Smooth muscle cell (in vitro differentiated cells): ENCODE measurements around the gene RDH5. TPM values are rescaled to one million over a fixed set of nuclear protein-coding genes. Genes with fewer than 3 reads are reported as not detected.

Source experiments
- DNase-seq: peaks from one replicate; lab custom pipeline; 2025; ENCODE audit not compliant: unreplicated experiment; lab: John Stamatoyannopoulos, UW
- H2AFZ ChIP-seq: fragments of 200-600 bp; sonication (generic); 2 replicates; pipeline ENCODE4 v1.6.0; 2016; ENCODE audit warnings: antibody characterized with exemption, low read depth, mild to moderate bottlenecking
- H3F3A ChIP-seq: fragments of 200-600 bp; sonication (generic); 2 replicates; pipeline ENCODE4 v1.6.0; 2017; ENCODE audit warnings: antibody characterized with exemption, low read depth
- H3K27ac ChIP-seq: fragments of 200-600 bp; sonication (generic); 2 replicates; pipeline ENCODE4 v1.5.1; 2016; ENCODE audit warnings: low read depth, mild to moderate bottlenecking
- H3K27me3 ChIP-seq: fragments of 200-600 bp; sonication (generic); 2 replicates; pipeline ENCODE4 v1.6.1; 2016; ENCODE audit warnings: low read depth, mild to moderate bottlenecking
- H3K36me3 ChIP-seq: fragments of 200-600 bp; sonication (generic); 2 replicates; pipeline ENCODE4 v1.5.1; 2016; ENCODE audit warnings: low read depth
- H3K4me1 ChIP-seq: fragments of 200-600 bp; sonication (generic); 2 replicates; pipeline ENCODE4 v1.5.1; 2016; ENCODE audit warnings: low read depth
- H3K4me2 ChIP-seq: fragments of 200-600 bp; sonication (generic); 2 replicates; pipeline ENCODE4 v1.6.0; 2016; ENCODE audit warnings: mild to moderate bottlenecking
- H3K4me3 ChIP-seq: fragments of 200-600 bp; sonication (generic); 2 replicates; pipeline ENCODE4 v1.5.1; 2016; ENCODE audit warnings: mild to moderate bottlenecking
- H3K79me2 ChIP-seq: fragments of 200-600 bp; sonication (generic); 2 replicates; pipeline ENCODE4 v1.6.0; 2016; ENCODE audit warnings: low read depth, mild to moderate bottlenecking
- H3K9ac ChIP-seq: fragments of 200-600 bp; sonication (generic); 2 replicates; pipeline ENCODE4 v1.6.0; 2016; ENCODE audit warnings: low read depth
- H3K9me3 ChIP-seq: fragments of 200-600 bp; sonication (generic); replicated peaks from 2 replicates; pipeline ENCODE4 v1.5.1; 2016; ENCODE audit warnings: low read depth
- H4K20me1 ChIP-seq: fragments of 200-600 bp; sonication (generic); 2 replicates; pipeline ENCODE4 v1.6.0; 2016; ENCODE audit warnings: low read depth
- WGBS: methylation state at CpG from one replicate; pipeline ENCODE4 v1.1.7; 2016; ENCODE audit warnings: low lambda C conversion rate; 5-methylcytosine and 5-hydroxymethylcytosine counted together
- polyA plus RNA-seq: library from polyadenylated mRNA; unstranded; fragments of >200 nt; fragmentation: Nextera tagmentation; extraction: Ambion mirVana; gene quantifications from 2 replicates; pipeline ENCODE4 v1.2.1, GENCODE V29; 2016
- total RNA-seq: library from RNA; depleted of rRNA; stranded (reverse); fragments of >200 nt; gene quantifications from 2 replicates; pipeline ENCODE4 v1.2.3, GENCODE V29; 2014
- TF ChIP-seq, protein P1 (sequence below): fragments of 200-600 bp; sonication (generic); IDR thresholded peaks from 2 replicates; pipeline ENCODE4 v1.5.1; 2017; ENCODE audit warnings: borderline replicate concordance, mild to moderate bottlenecking, antibody characterized with exemption; ENCODE audit not compliant: insufficient read depth, poor library complexity, severe bottlenecking

RDH5 gene
- total and polyA plus RNA-seq, 2 experiments from 2014 or later = 3.7 TPM; not detected in 1

GRCh38 chr12:55694651-55695050 lies 25.5 kb upstream of the RDH5 start:
- Histone ChIP-seq H3K9ac (no peak overlapping the region), H3K4me1 (no peaks in the 10 kb centered on the region), H3K79me2 (no peaks in the 10 kb centered on the region), H3K36me3 (no peaks in the 10 kb centered on the region), H3K4me2 (no peak overlapping the region), H3F3A (no peaks in the 10 kb centered on the region), H2AFZ (no peak overlapping the region), H4K20me1 (no peaks in the 10 kb centered on the region), H3K27me3 (no peaks in the 10 kb centered on the region), H3K9me3 (no peaks in the 10 kb centered on the region), H3K27ac (no peak overlapping the region), H3K4me3 (no peak overlapping the region)
- TF ChIP-seq, protein P1, sequence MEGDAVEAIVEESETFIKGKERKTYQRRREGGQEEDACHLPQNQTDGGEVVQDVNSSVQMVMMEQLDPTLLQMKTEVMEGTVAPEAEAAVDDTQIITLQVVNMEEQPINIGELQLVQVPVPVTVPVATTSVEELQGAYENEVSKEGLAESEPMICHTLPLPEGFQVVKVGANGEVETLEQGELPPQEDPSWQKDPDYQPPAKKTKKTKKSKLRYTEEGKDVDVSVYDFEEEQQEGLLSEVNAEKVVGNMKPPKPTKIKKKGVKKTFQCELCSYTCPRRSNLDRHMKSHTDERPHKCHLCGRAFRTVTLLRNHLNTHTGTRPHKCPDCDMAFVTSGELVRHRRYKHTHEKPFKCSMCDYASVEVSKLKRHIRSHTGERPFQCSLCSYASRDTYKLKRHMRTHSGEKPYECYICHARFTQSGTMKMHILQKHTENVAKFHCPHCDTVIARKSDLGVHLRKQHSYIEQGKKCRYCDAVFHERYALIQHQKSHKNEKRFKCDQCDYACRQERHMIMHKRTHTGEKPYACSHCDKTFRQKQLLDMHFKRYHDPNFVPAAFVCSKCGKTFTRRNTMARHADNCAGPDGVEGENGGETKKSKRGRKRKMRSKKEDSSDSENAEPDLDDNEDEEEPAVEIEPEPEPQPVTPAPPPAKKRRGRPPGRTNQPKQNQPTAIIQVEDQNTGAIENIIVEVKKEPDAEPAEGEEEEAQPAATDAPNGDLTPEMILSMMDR = no peak
- no peak for DNase-seq
- WGBS = 93% methylated on average over 3 of the region's 4 CpGs

DNA sequence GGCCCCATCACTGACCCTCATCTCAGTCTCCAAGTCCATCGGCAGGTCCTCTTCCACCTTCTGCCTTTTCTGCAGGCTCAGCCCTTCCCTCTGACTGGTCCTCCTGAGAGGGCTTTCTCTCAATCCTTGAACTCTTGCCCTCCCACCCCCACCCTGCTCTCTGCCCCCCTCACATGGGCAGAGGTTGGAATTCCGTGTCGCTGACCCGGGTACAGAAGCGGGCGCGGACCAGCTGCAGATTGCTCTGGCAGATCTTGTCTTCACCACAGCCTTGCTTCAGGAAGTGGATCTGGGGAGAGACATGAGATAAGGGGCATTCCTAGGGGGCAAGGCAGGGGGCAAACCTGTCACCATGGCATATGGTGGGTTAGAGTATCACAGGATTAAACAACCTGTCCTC lies 24.8 kb upstream of the RDH5 start:
- Histone ChIP-seq H3K27me3 (no peaks in the 10 kb centered on the region), H3K9me3 (no peaks in the 10 kb centered on the region), H3K4me1 (no peaks in the 10 kb centered on the region), H3K4me3 (no peak overlapping the region), H3F3A (no peaks in the 10 kb centered on the region), H3K4me2 (no peak overlapping the region), H3K27ac (no peak overlapping the region), H3K36me3 (no peaks in the 10 kb centered on the region), H3K79me2 (no peaks in the 10 kb centered on the region), H4K20me1 (no peaks in the 10 kb centered on the region), H3K9ac (no peak overlapping the region), H2AFZ (no peak overlapping the region)
- DNase-seq = no peak
- TF ChIP-seq, protein P1 = no peak
- WGBS = 97% methylated on average over 7 of the region's 7 CpGs

- DNase-seq = no peak
- no peaks in the 10 kb centered on the region for H4K20me1 ChIP-seq
- H3F3A ChIP-seq = no peaks in the 10 kb centered on the region
- no peak overlapping the region for H3K4me2 ChIP-seq
- H3K27me3 ChIP-seq = no peaks in the 10 kb centered on the region
- no peak overlapping the region for H3K9ac ChIP-seq
- no peaks in the 10 kb centered on the region for H3K79me2 ChIP-seq
- H3K27ac ChIP-seq = no peak overlapping the region
- WGBS = 95% methylated on average over 6 of the region's 6 CpGs
- no peaks in the 10 kb centered on the region for H3K4me1 ChIP-seq
- H2AFZ ChIP-seq = no peak overlapping the region
- TF ChIP-seq, protein P1 = no peak
- no peaks in the 10 kb centered on the region for H3K9me3 ChIP-seq
- no peaks in the 10 kb centered on the region for H3K36me3 ChIP-seq
- no peak overlapping the region for H3K4me3 ChIP-seq
Measured at GRCh38 chr12:55696141-55696540, 24.1 kb upstream of the RDH5 start.

DNA sequence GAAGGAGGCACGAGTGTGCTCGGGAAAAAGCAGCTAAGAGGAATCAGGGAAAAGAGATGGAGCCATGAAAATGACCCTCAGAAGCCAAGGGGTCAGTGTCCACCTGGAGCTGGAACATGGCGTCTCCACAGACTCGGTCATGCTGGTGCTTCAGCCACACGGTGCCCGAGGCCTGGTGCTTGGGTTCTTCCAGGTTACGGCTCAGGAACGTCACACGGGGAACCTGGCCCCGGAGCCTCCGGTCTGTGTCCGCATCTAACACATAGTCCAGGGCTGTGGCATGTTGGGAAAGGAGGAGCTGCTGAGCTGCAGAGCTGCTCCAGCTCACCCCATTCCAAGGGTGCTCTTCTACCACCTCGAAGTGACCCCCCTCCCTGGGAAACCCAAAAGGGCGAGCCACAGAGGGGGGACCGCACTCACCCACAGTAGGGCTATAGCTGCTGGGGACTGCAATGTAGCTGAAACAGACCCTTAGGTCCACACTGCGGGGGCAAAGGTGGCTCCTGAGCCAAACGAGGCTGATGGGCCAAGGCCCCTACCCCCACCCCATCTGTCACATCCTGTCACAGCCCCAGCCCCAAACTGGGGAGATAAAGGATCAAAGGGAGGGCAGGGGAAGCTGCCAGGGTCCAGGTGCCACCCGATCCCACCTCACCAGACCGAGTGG lies 23.3 kb upstream of the RDH5 start:
- no peaks in the 10 kb centered on the region for H3K27me3 ChIP-seq
- no peaks in the 10 kb centered on the region for H3K36me3 ChIP-seq
- TF ChIP-seq, protein P1 = no peak
- 93% methylated on average over 19 of the region's 19 CpGs for WGBS
- H3K27ac ChIP-seq = no peak overlapping the region
- H3K4me2 ChIP-seq = no peak overlapping the region
- no peaks in the 10 kb centered on the region for H3F3A ChIP-seq
- H2AFZ ChIP-seq = no peak overlapping the region
- no peak overlapping the region for H3K4me3 ChIP-seq
- no peaks in the 10 kb centered on the region for H3K79me2 ChIP-seq
- H3K4me1 ChIP-seq = no peaks in the 10 kb centered on the region
- no peak for DNase-seq
- H3K9ac ChIP-seq = no peak overlapping the region
- H3K9me3 ChIP-seq = no peaks in the 10 kb centered on the region
- no peaks in the 10 kb centered on the region for H4K20me1 ChIP-seq
